T-cell (primary cell): ENCODE measurements around the gene PSPH. TPM values are rescaled to one million over a fixed set of nuclear protein-coding genes. Genes with fewer than 3 reads are reported as not detected.
"Not testable (repeated sequence)": the region's sequence is repeated elsewhere in the genome, so short reads cannot be mapped to it uniquely, and the experiment has no call there.

Experiments
- ATAC-seq, 4 experiments: fragments of 200-7000 bp in 3 of 4; fragments of 150-1000 bp in 1 of 4; cut with Tn5 transposase; replicated peaks in 1 of 4; 1 replicate in 3 of 4; 2 replicates in 1 of 4; pipeline ENCODE4 v1.10.0; 2021; ENCODE audit warnings: moderate library complexity in 3 of 4, mild to moderate bottlenecking in 2 of 4, moderate number of reproducible peaks in 1 of 4
- CTCF ChIA-PET, 2 donors: fragments of 300-600 bp; sonication (Branson Sonifier 250); formaldehyde crosslinking; loops; one replicate each; lab custom pipeline; 2022; ENCODE audit warnings: antibody characterized with exemption in 2 of 2; lab: Charles Lee
- POLR2A ChIA-PET, 2 donors: fragments of 300-600 bp; sonication (Branson Sonifier 250); formaldehyde crosslinking; loops; one replicate each; lab custom pipeline; 2022; ENCODE audit warnings: antibody characterized with exemption in 2 of 2; lab: Charles Lee
- DNase-seq, 35 experiments: peaks; one replicate each; pipeline versions ENCODE4 v3.0.0 to v3.0.0-alpha.2; 2013 to 2023
- H3K27ac ChIP-seq: one replicate; pipeline ENCODE4 v1.5.1; 2013; ENCODE audit warnings: low read length
- H3K27me3 ChIP-seq, 2 experiments: replicated peaks in 1 of 2; 1 replicate in 1 of 2; 2 replicates in 1 of 2; pipeline versions ENCODE4 v1.6.1 to v1.7.0; 2013; ENCODE audit warnings: low read length in 1 of 2, mixed read lengths in 1 of 2; ENCODE audit not compliant: control insufficient read depth in 2 of 2, insufficient read depth in 2 of 2; ENCODE audit errors: extremely low read depth in 1 of 2
- H3K36me3 ChIP-seq, 2 donors: 1 replicate in 1 of 2; 2 replicates in 1 of 2; pipeline versions ENCODE4 v1.6.1 to v1.7.0; 2013; ENCODE audit warnings: low read length in 1 of 2; ENCODE audit not compliant: control insufficient read depth in 2 of 2, insufficient read depth in 1 of 2; ENCODE audit errors: extremely low read depth in 1 of 2
- H3K4me1 ChIP-seq, 2 experiments: 1 replicate in 1 of 2; 2 replicates in 1 of 2; pipeline versions ENCODE4 v1.6.1 to v1.7.0; 2013; ENCODE audit warnings: low read length in 2 of 2, mixed read lengths in 1 of 2; ENCODE audit not compliant: insufficient read depth in 2 of 2, control insufficient read depth in 1 of 2; ENCODE audit errors: extremely low read depth in 1 of 2
- H3K4me3 ChIP-seq, 2 donors: 1 replicate in 1 of 2; 2 replicates in 1 of 2; pipeline versions ENCODE4 v1.5.1 to v1.7.0; 2013; ENCODE audit warnings: mild to moderate bottlenecking in 2 of 2, low read length in 1 of 2, moderate library complexity in 1 of 2; ENCODE audit not compliant: control insufficient read depth in 1 of 2; ENCODE audit errors: extremely low read depth in 1 of 2
- H3K9me3 ChIP-seq: 2 replicates; pipeline ENCODE4 v1.7.0; 2013
- H3K27ac Mint-ChIP-seq, 2 donors: one replicate each; pipeline ENCODE4 v1.8.0; 2020 to 2021; ENCODE audit warnings: mild to moderate bottlenecking in 2 of 2, mixed read lengths in 2 of 2
- H3K27me3 Mint-ChIP-seq, 2 donors: one replicate each; pipeline ENCODE4 v1.8.0; 2021 to 2022; ENCODE audit warnings: mixed read lengths in 2 of 2
- H3K36me3 Mint-ChIP-seq: one replicate; pipeline ENCODE4 v1.8.0; 2021; ENCODE audit warnings: mixed read lengths
- H3K4me1 Mint-ChIP-seq, 3 donors: one replicate each; pipeline ENCODE4 v1.8.0; 2020 to 2022; ENCODE audit warnings: mixed read lengths in 3 of 3, mild to moderate bottlenecking in 1 of 3
- H3K4me3 Mint-ChIP-seq, 3 donors: one replicate each; pipeline ENCODE4 v1.8.0; 2020 to 2022; ENCODE audit warnings: mild to moderate bottlenecking in 3 of 3, mixed read lengths in 3 of 3, moderate library complexity in 3 of 3
- H3K9me3 Mint-ChIP-seq, 3 donors: one replicate each; pipeline ENCODE4 v1.8.0; 2020 to 2022; ENCODE audit warnings: mixed read lengths in 3 of 3
- WGBS: methylation state at CpG from one replicate; pipeline ENCODE4 v1.1.5; 2013; ENCODE audit warnings: missing lambda C conversion rate; ENCODE audit not compliant: insufficient coverage; 5-methylcytosine and 5-hydroxymethylcytosine counted together
- total RNA-seq, 35 experiments: library from RNA in 6 of 35; stranded (reverse) in 6 of 35; fragments of 120-200 nt in 1 of 35; gene quantifications; one replicate each; pipeline versions ENCODE4 v1.2.1 to v1.2.4 and lab custom pipeline; 2013 to 2026

Gene PSPH
- total RNA-seq, 5 donors from 2014 or later (not counting 1 experiment from before 2014, with no cell fraction given): 1.9 to 8.3 (median 5.7) TPM

- Mint-ChIP-seq H3K9me3 (no peaks in the 10 kb centered on the region), H3K27me3 (no peaks in the 10 kb centered on the region), H3K27ac (no peak overlapping the region), H3K36me3 (peaks cover 3% of the 10 kb centered on the region), H3K4me1 (no peaks in the 10 kb centered on the region), H3K4me3 (no peak overlapping the region)
- no peak for DNase-seq
- H3K27ac ChIP-seq: no peak overlapping the region
- no peaks in the 10 kb centered on the region for H3K9me3 ChIP-seq
- no peak for ATAC-seq
- H3K36me3 ChIP-seq: peaks cover 0 to 8% of the 10 kb centered on the region in 2 donors
- ChIA-PET CTCF (interaction anchor here (0.6 to 1.2 kb wide), 5 partner anchors 20 to 663 kb away, joined by 3 to 12 read pairs (median 3); no protein-coding TSS in a partner anchor), POLR2A (interaction anchor here in 1 of 2 donors (0.7 kb wide), 1 partner anchor 25 kb away, joined by 4 read pairs; the partner anchor contains the start of gene PSPH)
- H3K27me3 ChIP-seq: no peaks in the 10 kb centered on the region
- WGBS: no CpG with 5 or more reads among the region's 2 CpGs
- H3K4me1 ChIP-seq: no peaks in the 10 kb centered on the region
- H3K4me3 ChIP-seq: no peak overlapping the region
Observed at GRCh38 chr7:56026538-56026937, 24.7 kb downstream of the PSPH start.

- Histone ChIP-seq H3K4me3 (no peak overlapping the region), H3K9me3 (no peaks in the 10 kb centered on the region), H3K27ac (no peak overlapping the region), H3K4me1 (no peaks in the 10 kb centered on the region), H3K27me3 (no peaks in the 10 kb centered on the region), H3K36me3 (peaks cover 0 to 6% of the 10 kb centered on the region in 2 donors)
- Mint-ChIP-seq H3K27me3 (no peaks in the 10 kb centered on the region), H3K27ac (no peak overlapping the region), H3K4me1 (peaks cover 0 to 2% (median 1%) of the 10 kb centered on the region in 3 donors), H3K36me3 (peaks cover 9% of the 10 kb centered on the region), H3K4me3 (no peak overlapping the region), H3K9me3 (no peaks in the 10 kb centered on the region)
- CTCF ChIA-PET: interaction anchor here in 1 of 2 donors (0.6 kb wide), 1 partner anchor 11 kb away, joined by 3 read pairs; no protein-coding TSS in a partner anchor
- ATAC-seq (no peak), DNase-seq (no peak)
- POLR2A ChIA-PET: no interaction called here
Observed at GRCh38 chr7:56023500-56023899, 27.7 kb downstream of the PSPH start.

GRCh38 chr7:56019501-56019900 is 31.7 kb downstream of the PSPH start:
- Mint-ChIP-seq H3K36me3 (peaks cover 6% of the 10 kb centered on the region), H3K4me3 (no peak overlapping the region), H3K27ac (no peak overlapping the region), H3K4me1 (peaks cover 0 to 2% (median 1%) of the 10 kb centered on the region in 3 donors), H3K9me3 (no peaks in the 10 kb centered on the region), H3K27me3 (no peaks in the 10 kb centered on the region)
- WGBS: 84% methylated on average over 9 of the region's 9 CpGs
- ChIA-PET CTCF (no interaction called here), POLR2A (no interaction called here)
- no peaks in the 10 kb centered on the region for H3K9me3 ChIP-seq
- no peak for ATAC-seq
- H3K27ac ChIP-seq: no peak overlapping the region
- no peak for DNase-seq
- H3K36me3 ChIP-seq: peaks cover 0 to 6% of the 10 kb centered on the region in 2 donors
- no peaks in the 10 kb centered on the region for H3K4me1 ChIP-seq
- no peak overlapping the region for H3K4me3 ChIP-seq
- H3K27me3 ChIP-seq: no peaks in the 10 kb centered on the region

- H3K4me1 ChIP-seq, H3K27ac ChIP-seq, H3K4me3 Mint-ChIP-seq, H3K27ac Mint-ChIP-seq, H3K27me3 Mint-ChIP-seq, H3K36me3 ChIP-seq, H3K36me3 Mint-ChIP-seq, DNase-seq, H3K9me3 Mint-ChIP-seq, H3K4me3 ChIP-seq, ATAC-seq, H3K4me1 Mint-ChIP-seq, H3K27me3 ChIP-seq, H3K9me3 ChIP-seq: not testable (repeated sequence)
- ChIA-PET POLR2A (interaction anchor here (0.6 to 0.8 kb wide), 2 partner anchors 27 to 548 kb away, joined by 3 to 11 read pairs; no protein-coding TSS in a partner anchor), CTCF (interaction anchor here in 1 of 2 donors (0.6 kb wide), 1 partner anchor 122 kb away, joined by 3 read pairs; no protein-coding TSS in a partner anchor)
- WGBS: no CpG with 5 or more reads among the region's 3 CpGs
Observed at GRCh38 chr7:56017015-56017414, 34.2 kb downstream of the PSPH start.

- no peaks in the 10 kb centered on the region for H3K27me3 ChIP-seq
- no peak for ATAC-seq
- H3K9me3 ChIP-seq: no peaks in the 10 kb centered on the region
- Mint-ChIP-seq H3K4me3 (no peak overlapping the region), H3K9me3 (no peaks in the 10 kb centered on the region), H3K27ac (no peak overlapping the region), H3K27me3 (no peaks in the 10 kb centered on the region), H3K36me3 (no peaks in the 10 kb centered on the region), H3K4me1 (no peaks in the 10 kb centered on the region)
- WGBS: 100% methylated on average over 5 of the region's 7 CpGs
- DNase-seq: no peak
- ChIA-PET POLR2A (no interaction called here), CTCF (interaction anchor here in 1 of 2 donors (0.5 kb wide), 1 partner anchor 18 kb away, joined by 9 read pairs; no protein-coding TSS in a partner anchor)
- no peak overlapping the region for H3K27ac ChIP-seq
- H3K4me3 ChIP-seq: no peak overlapping the region
- H3K4me1 ChIP-seq: no peaks in the 10 kb centered on the region
- no peaks in the 10 kb centered on the region for H3K36me3 ChIP-seq
Observed at GRCh38 chr7:56009695-56010094, 41.5 kb downstream of the PSPH start.

- no peak overlapping the region for H3K27ac Mint-ChIP-seq
- Histone ChIP-seq H3K4me3 (no peak overlapping the region), H3K27me3 (no peaks in the 10 kb centered on the region), H3K27ac (no peak overlapping the region), H3K9me3 (no peaks in the 10 kb centered on the region), H3K36me3 (no peaks in the 10 kb centered on the region), H3K4me1 (no peaks in the 10 kb centered on the region)
- H3K4me1 Mint-ChIP-seq: no peaks in the 10 kb centered on the region
- 99% methylated on average over 7 of the region's 9 CpGs for WGBS
- POLR2A ChIA-PET: no interaction called here
- H3K27me3 Mint-ChIP-seq: no peaks in the 10 kb centered on the region
- no peak overlapping the region for H3K4me3 Mint-ChIP-seq
- H3K36me3 Mint-ChIP-seq: no peaks in the 10 kb centered on the region
- ATAC-seq: no peak
- CTCF ChIA-PET: interaction anchor here (0.5 to 5.8 kb wide), 3 partner anchors 14 to 66 kb away, joined by 3 to 32 read pairs (median 6); no protein-coding TSS in a partner anchor
- no peaks in the 10 kb centered on the region for H3K9me3 Mint-ChIP-seq
- DNase-seq: no peak
Observed at GRCh38 chr7:56007891-56008290, 43.4 kb downstream of the PSPH start.
